RPMI8226 (cell line): Measurements from ENCODE around the gene PLA2G4E.
A peak's percentile ranks its signal among the peaks of the same experiment; 100 is the strongest.

ENCODE experiments used
- DNase-seq: peaks from one replicate; pipeline ENCODE4 v3.0.0-alpha.2; 2015

PLA2G4E gene, protein sequence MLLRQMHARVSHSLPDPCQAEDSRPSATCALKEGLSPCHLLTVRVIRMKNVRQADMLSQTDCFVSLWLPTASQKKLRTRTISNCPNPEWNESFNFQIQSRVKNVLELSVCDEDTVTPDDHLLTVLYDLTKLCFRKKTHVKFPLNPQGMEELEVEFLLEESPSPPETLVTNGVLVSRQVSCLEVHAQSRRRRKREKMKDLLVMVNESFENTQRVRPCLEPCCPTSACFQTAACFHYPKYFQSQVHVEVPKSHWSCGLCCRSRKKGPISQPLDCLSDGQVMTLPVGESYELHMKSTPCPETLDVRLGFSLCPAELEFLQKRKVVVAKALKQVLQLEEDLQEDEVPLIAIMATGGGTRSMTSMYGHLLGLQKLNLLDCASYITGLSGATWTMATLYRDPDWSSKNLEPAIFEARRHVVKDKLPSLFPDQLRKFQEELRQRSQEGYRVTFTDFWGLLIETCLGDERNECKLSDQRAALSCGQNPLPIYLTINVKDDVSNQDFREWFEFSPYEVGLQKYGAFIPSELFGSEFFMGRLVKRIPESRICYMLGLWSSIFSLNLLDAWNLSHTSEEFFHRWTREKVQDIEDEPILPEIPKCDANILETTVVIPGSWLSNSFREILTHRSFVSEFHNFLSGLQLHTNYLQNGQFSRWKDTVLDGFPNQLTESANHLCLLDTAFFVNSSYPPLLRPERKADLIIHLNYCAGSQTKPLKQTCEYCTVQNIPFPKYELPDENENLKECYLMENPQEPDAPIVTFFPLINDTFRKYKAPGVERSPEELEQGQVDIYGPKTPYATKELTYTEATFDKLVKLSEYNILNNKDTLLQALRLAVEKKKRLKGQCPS

DNA sequence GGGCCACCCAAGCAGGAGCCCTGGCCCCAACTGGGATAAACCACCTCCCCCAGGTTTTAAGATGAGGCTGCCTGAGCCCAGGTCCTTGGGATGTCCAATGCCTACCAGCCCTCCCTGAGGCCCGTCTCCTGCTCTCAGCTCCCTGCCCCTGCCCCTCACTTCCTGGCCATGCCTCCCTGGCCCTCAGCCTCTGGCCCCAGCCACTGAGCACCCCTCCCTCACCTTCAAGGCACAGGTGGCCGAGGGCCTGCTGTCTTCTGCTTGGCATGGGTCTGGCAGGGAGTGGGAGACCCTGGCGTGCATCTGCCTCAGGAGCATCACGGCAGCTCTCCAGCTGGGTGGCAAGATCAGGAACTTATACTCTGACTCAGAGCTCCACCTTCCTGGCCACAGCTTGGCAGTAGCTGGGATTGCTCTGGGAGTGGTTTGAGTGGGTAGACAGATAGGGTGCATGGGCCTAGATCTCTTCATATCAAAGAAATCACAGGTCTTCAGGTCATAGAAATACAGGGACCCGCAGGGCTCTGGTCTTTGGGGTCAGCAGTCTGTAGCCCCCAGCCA lies at the start of gene PLA2G4E:
PLA2G4E (minus strand) TSS at position 330 of the 561 bp plus-strand sequence; CDS start at position 318, 12 bp downstream.
- DNase-seq, result no peak

DNA sequence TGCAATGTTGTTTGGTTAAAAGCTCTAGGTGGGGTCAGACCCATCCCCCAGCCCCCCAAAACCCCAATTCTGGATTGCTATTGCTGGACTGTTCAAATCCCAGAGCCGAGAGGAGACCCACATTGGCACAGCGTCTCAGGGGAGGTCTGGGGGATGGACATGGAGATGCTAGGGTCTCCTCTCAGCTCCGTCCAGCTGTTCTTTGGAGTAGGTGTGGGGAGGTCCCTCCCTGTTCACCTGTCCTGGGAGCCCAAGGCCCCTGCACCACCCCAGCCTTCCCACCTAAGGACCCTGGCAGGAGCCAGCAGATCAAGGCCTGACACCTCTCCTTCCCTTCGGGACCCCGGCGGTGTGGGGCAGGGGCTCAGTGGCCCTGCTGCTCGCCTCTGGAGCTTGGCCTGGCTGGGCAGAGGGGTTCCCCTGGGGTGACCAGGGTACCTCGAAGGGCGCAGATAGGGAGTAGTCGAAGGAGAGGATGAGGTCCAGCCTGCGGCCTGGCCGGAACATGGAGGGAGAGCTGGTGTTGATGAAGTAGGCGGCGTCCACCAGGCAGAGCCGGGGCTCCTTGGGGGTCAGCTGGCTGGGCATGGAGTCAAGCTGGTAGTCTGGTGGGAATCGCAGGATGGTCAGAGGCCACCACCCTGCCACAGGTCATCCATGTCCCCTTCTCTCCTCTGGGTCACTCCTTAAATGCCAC lies 49.6 kb upstream of the PLA2G4E start:
- no peak for DNase-seq

DNA sequence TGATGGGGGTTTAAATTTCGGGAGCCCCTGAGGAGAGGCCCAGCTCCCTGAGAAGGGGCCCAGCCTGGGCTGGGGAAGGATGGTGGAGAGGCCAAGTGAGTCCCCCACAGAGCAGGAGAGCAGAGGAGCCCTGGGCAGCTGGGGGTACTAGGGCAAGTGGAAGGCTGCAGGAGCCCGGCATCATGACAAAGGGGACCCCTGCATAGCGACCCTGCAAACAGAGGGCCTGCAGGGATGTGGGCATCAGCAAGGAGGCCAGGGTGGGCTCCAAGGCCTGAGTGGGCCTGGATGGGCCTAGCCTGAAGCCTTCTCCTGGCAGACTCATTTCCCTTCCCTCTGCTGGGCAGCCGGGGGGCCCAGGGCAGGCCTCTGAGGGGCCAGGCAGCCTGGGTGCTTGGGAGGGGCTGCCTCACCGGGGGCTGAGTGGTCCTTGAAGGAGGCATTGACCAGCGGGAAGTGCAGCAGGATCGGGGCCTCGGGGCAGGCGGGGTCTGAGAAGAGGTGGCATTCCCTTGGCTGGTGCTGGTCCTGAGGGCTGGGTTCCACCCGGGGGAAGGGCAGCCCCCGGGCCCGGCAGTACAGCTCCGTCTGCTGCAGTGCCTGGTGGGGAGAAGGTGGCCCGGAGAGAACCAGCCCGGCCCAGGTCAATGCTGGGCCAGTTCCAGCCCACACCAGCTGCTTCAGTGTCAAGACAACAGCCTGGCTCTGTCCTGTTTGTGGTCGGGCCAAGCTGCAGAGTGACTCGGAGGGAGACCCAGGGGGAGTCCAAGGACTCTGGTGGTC lies 48.8 kb upstream of the PLA2G4E start:
- no peak for DNase-seq

DNA sequence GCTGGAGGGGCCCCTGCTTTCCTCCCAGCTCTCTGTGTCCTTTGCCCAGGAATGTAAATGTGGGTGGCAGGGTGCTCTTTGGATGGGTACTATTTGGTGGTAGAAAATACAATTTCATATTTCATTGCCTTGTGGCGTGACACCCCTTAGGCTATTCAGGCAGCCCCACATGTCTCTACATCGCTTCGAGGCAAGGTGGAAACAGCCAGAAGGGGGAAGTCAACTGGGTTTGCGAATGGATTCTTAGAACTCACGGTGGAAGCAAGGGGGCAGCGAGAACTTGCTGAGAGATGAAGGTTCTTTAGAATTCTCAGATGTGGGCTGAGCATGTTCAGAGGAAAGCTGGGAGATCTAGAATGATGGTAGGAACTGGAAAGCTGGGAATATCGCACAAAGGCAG lies 48.2 kb upstream of the PLA2G4E start:
- no peak for DNase-seq

DNA sequence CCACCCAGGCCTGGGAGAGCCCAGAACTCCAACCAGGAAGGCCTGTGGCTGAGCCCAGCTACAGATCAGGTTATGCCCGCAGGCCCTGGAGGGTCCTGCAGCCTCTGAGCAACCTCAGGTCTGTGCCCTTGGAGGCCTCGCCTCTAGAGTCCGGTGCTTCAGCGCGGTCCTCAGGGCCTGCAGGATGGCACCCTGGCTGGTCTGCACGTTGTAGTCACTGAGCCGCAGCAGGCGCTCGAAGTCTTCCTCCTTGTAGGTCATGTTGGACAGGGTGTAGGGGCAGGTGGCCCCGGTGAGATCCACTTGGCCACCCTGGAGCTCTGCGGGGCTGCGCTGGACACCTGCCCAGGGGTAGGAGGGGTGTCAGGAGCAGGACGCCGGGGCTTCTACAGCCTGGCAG lies 47.8 kb upstream of the PLA2G4E start:
- DNase-seq, result no peak

DNA sequence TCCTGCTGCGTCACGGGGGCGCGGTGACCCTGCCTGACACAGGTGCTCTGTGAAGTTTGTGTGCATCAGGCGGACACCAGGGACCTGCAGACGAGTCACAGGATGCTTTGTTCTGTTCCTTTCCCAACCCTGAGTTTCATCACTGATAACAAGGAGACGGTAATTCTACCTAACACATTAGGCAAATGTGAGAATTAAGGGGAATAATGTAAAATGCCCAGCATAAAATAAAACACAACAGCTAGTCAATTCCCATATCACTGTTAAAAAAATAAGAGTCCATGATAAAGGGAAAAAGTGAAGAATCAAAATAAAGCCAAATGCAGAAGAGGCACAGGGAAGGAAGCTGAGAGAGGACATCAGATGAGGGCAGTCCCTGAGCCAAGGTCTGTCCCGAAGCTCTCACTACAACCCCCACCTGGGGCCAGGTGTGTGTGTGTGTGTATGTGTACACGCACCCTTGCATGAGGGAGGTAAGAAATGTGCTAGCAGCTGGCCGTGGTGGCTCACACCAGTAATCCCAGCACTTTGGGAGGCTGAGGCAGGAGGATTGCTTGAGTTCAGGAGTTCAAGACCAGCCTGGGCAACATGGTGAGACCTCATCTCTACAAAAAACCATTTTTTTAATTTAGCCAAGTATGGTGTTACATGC lies 46.0 kb upstream of the PLA2G4E start:
- DNase-seq, result no peak

DNA sequence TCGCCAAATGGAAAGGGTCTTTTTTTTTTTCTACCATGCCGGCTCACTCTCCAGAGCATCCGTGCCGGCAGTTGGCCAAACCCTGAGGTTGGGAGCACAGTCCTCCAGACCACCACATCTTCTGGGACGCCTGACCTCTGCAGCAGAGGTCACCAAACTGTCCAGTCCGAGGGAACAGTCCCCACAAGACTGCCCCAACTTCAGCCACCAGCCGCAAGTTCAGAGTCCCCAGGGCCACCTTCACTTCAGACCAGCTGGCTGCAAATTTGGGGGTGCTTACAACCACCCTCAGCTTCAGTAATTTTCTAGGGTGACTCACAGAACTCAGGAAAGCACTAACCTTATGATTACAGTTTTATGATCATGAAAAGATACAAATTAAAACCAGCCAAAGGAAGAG lies 44.6 kb upstream of the PLA2G4E start:
- no peak for DNase-seq

DNA sequence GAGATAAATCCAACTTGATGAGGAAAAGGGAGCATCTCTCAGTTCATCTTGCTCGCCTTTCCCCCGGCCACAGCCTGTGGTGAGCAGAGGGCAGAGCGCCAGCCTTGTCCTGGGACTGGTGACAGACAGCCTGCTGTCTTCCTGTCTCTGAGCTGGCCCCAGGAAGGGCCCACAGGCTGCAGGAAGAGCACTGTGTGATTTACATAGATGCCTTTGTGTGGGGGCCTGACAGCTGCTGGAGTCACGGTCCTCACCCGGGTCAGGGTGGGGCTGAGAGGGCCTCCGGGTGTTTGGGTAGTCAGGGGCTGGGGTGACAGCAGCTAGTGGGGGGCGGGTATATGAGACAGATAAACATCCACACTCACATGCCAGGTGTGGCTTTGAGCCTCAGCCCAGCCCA lies 44.2 kb upstream of the PLA2G4E start:
- DNase-seq, result peak; percentile 75

DNA sequence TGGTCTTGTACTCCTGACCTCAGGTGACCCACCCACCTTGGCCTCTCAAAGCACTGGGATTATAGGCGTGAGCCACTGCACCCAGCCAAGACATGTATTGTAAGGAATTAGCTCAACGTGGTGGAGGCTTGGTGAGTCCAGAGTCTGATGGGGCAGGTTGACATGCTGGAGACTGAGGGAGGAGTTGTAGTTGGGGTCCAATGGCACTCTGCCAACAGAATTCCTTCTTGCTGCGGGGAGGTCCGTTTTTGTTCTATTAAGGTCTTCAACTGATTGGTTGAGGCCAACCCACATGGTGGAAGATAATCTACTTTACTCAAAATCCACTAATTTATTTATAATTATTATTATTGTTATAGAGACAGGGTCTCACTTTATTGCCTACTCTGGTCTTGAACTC lies 43.4 kb upstream of the PLA2G4E start:
- DNase-seq, result no peak

DNA sequence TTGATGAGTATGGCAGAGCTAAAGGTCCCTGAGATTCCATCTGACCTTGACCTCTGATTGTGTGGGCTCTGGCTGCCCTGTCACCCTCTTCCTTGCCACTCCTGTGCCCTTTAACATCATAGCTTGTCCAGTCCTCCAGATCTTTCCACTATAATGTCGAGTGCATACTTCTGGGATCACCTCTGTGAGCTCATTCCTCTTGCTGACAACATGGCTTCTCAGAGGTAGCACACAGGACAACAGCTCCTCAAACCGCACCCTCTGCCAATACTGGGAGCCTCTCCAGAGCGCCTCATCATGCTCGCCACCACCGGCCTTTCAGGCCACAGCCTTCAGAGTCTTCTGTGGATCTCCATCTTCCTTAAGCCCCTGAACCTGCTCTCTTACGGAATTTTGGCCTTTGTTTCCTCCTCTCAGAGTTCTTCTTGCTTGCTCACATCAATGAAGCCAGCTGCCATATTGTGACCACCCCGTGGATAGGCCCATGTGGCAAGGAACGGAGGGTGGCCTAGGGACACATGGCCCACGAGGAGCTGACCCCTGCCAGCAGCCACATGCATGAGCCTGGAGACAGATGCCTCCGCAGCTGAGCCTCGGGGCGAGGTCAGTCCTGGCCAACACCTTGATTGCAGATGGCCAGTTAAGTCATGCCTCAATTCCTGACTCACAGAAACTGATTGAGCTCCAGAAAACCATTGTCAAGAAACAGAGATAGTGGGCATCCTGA lies 42.4 kb upstream of the PLA2G4E start:
- no peak for DNase-seq

DNA sequence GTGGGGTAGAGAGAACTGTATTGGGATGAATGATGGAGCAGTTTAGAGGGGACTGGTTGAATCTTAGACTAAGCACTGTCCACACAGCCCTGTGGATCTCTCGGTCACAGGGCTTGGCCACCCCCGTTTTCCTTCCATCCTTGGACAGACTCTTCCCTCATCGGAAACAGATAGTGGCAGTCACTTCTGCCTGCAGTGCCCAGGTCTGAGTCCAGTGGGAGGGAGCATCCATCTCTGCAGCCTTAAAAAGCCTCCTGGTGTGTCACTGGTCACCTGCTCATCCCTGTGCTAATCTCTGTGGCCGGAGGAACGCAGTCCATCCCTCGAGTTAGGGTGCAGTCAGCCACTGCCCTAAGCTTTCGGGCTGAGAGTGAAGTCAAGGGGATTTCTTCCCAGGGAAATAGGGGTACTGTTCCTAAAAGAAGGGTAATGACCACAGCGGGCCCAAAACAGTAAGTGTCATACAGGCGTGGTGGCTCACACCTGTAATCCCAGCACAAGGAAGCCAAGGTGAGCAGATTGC lies 41.5 kb upstream of the PLA2G4E start:
- DNase-seq, result no peak

DNA sequence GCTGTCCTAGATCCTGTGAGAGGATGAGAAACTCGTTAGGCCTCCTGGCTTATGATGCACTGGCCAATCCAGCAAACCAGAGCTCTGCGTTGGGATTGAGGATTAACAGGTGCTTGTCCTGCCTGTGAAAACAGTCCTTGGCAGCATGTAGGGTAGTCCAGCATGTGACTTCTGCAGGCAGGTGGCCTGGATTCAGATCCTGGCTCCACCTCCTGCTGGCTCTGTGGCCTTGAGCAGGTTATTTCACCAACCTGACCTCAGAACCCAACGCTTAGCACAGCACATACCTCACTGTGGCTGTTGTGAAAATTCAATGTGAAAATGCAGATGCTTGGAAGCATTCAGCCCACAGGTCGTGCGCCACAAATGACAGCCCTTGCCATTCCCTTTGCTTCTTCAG lies 40.0 kb upstream of the PLA2G4E start:
- peak; percentile 78 for DNase-seq

DNA sequence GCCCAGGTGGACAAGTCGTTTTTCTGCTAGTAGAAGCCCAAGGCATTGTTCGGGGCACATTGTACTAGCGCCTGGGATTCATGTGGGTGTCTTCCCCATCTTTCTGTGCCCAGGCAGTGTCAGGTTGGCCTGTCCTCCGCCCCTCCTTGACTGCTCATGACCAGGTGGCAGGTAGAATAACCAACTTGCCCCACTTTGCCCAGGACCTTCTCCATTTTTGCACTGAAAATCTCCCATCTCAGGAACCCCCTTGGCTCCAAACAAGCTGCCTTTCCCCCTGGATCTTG lies 39.6 kb upstream of the PLA2G4E start:
- DNase-seq, result no peak

DNA sequence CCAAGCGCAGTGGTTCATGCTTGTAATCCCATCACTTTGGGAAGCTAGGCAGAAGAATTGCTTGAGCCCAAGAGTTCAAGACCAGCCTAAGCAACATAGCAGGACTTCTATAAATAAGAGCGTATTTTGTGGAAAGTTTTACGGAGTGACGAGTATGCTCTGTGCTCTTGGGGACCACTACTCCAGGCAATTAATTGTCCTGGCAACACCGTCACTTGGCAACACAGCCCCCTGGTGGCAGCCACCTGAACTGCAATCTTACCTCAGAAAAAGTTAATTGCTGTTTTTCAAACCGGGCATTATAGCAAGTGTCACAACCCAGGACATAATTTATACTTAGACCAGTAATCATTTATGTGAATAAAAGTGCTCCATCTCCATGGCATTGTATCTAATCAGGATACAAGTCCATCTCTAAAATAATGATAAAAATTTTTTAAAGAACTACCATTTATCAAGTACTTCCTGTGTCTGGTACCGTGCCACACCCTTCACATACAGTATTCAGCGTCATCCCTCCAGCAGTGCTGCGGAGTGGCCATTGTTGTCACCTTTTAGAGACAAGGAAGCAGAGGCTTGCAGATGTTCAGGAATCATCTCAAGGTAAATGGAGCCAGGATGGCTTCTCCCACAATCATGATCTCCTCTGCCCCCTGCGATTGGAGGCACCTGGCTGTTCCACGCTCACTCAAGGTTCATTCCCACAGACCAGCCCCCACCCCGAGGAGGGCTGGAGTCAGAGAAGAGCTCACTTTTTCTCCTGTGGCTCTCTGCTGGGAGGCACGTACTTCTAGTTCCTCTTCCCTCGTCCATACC lies 39.0 kb upstream of the PLA2G4E start:
- peak; percentile 66 for DNase-seq

DNA sequence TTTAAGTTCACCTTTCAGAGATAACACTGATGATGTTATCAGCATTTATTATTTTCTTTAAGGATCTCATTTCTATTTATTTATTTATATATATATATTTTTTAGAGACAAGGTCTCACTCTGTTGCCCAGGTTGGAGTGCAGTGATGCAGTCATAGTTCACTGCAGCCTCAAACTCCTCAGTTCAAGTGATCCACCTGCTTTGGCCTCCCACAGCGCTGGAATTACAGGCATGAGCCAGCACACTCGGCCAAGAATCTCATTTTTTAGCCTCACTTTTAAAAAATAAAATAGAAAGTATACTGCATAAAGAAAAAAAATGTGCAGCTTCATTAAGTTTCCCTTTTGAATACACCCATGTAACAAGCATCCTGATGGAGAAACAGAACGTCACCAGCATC lies 37.9 kb upstream of the PLA2G4E start:
- no peak for DNase-seq

DNA sequence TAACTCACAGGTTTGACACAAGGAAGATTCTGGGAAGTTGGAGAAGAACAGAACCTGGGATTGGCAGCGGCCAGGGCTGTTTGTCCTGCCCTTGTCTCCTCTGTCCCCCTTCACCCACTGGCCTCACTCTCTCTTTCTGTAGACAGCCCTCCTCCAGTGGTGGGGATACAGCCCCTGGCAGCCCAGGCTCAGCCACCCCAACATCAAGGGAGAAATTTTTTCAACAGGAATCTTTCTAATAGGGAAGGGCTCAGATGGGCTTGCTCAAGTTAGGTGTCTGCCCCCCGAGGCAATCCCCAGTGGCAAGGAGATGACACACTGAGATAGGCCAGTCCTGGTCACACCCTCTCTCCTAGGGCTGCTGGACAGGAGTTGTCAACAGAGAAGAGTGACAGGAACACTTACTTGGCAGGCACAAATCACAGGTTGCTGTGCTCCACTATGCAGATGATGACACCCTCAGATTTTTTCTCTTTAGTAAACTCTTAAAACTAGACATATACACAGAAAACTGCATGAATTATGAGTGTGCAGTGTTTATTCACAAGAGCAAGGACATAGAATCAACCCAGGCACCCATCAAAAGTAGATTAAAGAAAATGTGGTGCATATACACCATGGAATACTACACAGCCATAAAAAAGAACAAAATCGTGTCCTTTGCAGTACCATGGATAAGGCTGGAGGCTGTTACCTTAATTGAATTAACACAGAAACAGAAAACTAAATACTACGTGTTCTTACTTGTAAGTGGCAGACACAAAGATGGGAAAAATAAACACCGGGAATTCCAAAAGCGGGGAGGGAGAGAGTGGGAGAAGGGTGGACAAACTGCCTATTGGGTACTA lies 37.2 kb upstream of the PLA2G4E start:
- DNase-seq, result no peak

DNA sequence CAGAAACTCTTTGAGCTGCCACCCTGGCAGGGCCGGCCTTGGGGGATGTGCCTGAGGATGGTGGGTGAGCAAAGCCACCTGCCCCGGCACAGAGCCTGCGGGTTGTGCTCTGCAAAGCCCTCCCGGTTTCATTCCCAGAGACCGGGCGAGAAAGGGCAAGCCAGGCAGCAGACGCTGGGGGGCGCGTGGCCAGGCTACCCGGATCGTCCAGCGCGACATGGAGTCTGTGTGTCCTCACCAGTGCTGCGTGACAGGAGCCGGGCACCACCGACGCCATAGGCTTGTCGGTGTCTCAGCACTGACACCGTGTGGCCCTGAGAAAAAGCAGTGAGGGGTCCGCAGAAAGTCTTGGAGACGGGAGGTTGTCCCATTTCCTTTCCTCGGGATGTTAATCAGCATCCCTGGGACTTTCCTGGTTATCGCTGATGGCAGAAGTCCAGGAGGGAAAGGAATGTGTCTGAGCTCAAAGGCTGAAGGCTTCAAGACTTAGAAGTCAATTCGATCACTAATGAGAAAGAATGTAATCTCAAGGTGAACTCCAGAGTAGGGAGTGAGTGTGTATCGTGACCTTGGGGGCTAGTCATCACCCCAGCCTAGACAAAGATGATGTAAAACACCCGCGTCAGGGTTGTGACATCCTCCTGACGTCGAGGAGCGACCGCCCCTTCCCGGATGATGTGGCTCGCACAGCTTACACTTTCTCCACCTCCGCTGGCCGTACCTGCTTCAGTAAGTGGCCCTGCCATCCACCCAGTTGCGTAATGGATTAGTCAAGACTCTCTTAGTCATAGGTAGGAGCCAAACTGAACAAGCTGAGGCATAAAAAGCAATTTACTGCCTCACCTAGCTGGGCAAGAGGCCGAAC lies 36.3 kb upstream of the PLA2G4E start:
- DNase-seq, result peak; percentile 67

DNA sequence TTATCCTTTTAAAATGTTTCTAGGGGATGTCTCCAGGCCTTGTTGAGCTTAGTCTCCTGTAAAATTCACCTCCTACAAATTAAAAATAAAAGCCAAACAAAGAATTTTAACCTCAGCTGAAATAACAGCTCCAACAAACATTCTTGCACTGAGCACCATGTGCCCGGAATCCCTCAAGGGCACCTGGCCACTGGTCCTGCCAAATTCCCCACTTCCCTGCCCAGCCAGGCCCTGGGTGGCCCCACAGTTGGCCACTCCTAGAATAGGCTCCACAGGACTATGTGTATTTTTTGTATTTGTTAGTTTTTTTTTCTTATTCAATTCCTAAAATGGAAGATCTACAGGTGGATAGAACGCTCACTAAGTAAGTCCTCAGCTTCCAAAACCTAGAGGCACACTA lies 33.1 kb upstream of the PLA2G4E start:
- DNase-seq, result no peak
